Stimulated activated CD4-positive, alpha-beta T cell treated with anti-CD3 and anti-CD28 coated beads, Interleukin-15, amount 100 ng/mL, for 1 hour (primary cell): ENCODE results near the gene ZBBX.
A peak's percentile ranks its signal among the peaks of the same experiment; 100 is the strongest.
"Not testable (repeated sequence)": the region's sequence is repeated elsewhere in the genome, so short reads cannot be mapped to it uniquely, and the experiment has no call there.

Experiments used
- DNase-seq, 2 donors: peaks; one replicate each; pipeline ENCODE4 v3.0.0-alpha.2; 2020; ENCODE audit warnings: low read depth in 1 of 2, low spot score in 1 of 2

The ZBBX gene

GRCh38 chr3:167380004-167380689 is at the start of gene ZBBX:
Gene ZBBX, minus strand, starts transcription at chr3:167380297. Its CDS starts 7,396 bp downstream, at chr3:167372901.
- peak; percentile 53 to 74 for DNase-seq

- not testable (repeated sequence) for DNase-seq
These were observed 46.9 kb upstream of the ZBBX start for GRCh38 chr3:167426962-167427361.

DNA sequence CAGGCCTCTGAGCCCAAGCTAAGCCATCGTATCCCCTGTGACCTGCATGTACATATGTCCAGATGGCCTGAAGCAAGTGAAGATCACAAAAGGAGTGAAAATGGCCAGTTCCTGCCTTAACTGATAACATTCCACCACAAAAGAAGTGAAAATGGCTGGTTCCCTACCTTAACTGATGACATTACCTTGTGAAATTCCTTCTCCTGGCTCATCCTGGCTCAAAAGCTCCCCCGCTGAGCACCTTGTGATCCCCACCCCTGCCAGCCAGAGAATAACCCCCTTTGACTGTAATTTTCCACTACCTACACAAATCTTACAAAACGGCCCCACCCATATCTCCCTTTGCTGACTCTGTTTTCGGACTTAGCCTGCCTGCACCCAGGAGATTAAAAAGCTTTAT is 42.3 kb upstream of the ZBBX start:
- DNase-seq: not testable (repeated sequence)

DNA sequence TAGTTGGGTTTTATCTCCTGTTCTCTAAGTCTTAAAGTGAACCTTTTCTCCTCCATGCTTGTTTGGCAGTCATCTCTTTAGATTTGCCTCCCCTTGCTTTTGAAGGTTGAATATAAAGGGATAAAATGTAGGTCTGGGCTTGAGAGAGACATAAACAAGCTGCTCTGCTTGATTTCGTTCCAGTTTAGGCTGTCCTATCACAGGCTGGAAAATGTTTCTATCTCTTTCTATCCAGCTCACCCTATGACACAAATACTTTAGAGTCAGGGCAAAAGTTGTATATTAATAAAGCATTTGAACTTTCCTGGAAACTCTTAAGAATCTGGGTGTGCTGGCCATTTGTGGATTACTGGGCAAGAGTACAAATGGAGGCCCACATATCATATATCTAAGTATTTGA is 29.5 kb upstream of the ZBBX start:
- no peak for DNase-seq

DNA sequence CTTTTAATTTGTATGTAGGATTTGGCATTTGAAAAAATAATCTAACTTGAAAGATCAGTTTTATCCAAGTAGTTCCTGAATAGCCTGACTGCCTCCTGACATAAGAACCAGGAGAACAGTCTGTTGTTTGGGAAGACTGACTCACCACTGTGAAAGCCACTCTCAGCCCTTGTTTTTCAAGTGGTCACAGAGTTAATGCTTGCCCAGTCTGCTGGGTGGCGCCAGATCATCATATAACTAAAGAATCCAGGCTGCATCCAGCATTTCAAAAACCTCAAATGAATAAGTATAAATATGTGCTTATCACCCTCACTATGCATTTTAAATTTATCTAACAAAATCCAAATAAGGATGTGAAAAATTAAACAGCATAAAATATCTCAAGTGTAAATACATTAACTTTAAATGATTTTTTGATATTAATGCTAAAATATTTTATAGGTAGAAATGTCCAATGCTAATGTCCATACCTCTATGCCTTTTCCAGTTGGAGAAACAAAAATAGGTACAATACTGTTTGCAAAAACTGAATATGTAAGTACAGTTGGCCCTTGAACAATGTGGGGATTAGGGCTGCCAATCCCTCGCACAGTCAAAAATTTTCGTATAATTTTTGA is 26.9 kb upstream of the ZBBX start:
- no peak for DNase-seq

GRCh38 chr3:167397826-167398225 is 17.7 kb upstream of the ZBBX start:
- no peak for DNase-seq

DNA sequence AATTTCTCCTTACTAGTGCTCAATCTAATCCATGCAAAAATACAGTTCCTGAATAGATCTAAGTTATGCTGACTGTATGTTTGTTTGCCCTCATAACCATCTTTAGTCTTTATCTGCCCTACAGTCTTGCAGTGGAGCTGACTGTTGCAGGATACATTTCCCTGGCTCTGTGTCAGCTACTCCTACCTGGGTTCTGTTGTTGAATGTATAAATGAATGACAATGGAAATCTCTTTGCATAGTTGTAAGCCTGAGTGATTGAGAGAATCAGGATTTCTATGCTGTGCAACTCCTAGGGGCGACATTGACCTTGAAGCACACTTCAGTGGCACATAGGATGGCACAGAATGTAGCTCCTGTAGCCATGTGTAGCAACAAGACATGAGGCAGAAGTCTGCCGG is 16.0 kb upstream of the ZBBX start:
- no peak for DNase-seq

- no peak for DNase-seq
These were observed 13.9 kb upstream of the ZBBX start for GRCh38 chr3:167394003-167394402.

GRCh38 chr3:167382155-167382554 is 2.1 kb upstream of the ZBBX start:
- DNase-seq: no peak

- DNase-seq: no peak
These were observed 4.6 kb downstream of the ZBBX start for GRCh38 chr3:167375478-167375877.

DNA sequence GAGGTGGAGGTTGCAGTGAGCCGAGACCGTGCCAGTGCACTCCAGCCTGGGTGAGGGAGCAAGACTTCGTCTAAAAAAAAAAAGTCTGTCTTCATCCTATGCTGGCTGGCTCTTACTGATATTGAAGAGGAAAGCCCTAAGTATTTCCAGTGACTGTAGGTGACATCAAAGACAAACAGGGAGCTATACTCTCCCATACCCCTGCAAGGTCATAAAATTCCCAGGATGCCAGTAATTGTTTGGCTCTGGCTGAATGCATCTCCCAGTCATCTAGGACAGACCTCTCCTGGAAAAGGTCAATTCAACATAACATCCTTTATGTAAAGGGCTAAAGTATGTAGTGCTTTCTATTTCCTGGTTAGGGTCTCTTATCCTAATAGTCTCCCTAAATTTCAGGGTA is 8.0 kb downstream of the ZBBX start:
- no peak for DNase-seq

DNA sequence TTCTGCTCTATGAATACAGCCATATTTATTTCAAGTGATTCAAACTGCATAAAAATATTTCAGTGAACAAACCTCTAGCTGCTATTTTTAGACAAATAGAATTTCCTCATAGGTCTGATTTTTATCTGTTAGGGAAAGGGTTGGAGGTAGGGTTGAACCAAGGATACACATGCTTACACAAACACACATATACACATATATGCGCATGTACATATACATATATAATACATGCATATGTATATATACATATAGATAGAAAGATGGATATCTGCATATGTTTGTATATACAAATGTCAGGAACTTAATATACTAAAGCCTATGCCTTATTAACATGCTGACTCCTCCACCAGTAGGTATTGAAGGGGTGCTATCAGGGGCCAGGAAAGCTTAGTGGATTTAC is 18.1 kb downstream of the ZBBX start:
- DNase-seq: no peak

DNA sequence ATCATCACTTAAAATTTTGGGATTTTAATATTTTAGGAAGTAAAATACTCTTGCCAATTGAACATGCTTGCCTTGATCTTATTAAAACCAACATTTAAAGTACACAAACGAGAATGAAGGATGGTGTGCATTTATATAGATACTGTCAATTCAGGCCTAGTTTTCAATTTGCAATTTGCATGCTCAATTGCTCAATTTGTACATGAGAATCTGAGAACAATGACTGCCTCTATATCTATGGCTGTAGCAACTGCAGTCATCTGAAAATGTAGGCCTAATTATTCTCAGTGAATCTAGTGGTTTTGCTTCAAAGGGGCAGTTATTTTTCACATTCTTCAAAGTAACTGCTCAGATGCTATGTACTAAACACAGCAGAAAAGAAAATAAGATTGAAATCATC is 18.8 kb downstream of the ZBBX start:
- DNase-seq: no peak

GRCh38 chr3:167355446-167355845 is 24.7 kb downstream of the ZBBX start:
- no peak for DNase-seq

GRCh38 chr3:167354751-167355150 is 25.3 kb downstream of the ZBBX start:
- no peak for DNase-seq

DNA sequence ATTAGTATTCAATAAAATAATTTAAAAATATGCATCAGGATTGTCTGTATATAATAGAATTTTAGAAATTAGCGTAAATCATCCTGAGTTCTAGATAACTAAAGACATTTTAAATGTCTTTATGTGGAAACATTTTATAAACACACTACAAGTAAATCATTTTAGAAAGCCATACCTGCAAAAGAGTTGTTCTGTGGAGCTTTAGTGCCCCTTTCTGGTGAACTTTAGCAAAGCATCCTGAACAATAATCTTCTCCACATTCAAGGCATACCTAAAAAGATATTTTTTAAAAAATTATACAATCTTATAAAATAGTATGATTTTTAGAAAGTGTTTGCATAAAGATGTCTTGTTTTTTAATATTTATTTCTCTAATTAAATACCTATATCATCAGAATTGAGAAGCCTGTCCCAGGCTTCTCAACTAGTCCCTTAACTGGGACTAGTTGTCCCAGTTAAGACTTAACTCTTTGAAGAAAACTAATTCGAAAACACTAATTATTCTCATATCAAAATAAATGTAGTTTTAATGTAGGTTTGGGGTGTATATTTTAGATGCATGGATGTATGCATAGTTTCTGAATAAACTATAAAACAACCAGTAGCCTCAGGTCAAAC is 29.7 kb downstream of the ZBBX start:
- no peak for DNase-seq

DNA sequence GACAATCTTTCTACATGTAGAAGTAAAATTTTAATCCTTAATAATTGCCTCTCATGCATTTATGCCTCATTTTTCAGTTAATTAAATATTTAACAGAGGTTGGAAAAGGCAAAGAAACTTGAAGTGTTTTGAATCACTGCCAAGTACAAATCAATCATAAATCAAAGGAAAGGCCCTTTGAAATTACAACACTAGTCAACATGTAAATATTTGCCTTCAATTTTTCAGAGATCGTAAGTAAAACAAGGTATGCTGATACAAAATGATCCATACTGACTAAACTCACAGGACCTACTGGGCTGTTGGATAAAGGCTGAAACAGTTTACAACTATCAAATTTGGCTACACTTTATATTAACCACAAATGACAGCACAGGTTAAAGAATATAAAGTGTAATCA is 33.9 kb downstream of the ZBBX start:
- no peak for DNase-seq

DNA sequence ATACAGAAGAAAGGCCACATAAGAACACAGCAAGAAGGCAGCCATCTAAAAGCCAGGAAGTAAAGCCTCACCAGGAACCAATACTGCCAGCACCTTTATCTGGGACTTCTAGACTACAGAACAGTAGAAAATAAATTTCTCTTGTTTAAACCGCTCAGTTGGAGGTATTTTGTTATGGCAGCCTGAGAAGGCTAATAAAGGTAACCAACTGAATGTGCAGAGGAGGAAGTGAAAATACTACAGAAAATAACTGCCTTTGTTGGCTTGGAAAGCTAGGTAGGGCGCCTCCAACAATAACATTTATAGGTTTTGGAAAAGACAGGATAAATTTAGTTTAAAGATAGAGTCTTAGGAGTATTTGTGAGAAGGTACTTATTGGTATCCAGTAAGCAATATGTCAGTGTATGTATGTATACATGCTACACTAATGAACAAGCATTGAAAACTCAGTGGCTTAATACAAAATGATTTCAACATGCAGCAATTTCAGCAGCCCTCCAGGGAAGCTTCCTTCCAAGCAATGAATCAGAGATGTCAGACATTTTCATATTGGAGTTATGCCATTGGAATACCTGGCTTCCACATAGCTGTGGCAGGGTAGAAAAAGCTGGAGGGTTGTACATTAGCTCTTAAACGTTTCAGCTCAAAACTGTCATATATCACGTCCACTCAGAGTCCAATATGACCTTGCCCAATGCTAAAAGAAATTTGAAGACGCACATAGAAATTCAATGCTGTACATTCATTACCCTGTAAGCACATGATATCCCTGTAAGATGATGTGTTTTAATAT is 48.9 kb downstream of the ZBBX start:
- no peak for DNase-seq

DNA sequence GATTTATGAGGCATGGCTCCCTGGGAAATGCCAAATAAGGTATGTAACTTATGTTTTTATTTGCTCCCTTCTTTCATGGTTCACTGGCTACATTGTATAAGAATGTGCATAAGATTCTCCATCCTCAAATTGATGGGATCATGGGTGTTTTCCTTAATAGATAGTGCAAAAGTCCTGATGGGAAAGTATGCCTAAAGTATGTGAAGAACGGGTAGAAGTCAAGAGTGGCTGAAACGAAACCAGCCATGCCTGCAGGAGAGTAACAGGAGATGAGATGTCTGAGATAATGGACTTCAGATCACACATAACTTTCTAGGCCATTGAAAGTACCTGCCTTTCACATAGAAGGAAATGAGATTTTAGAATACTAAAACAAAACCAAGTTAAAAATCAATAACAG is 56.5 kb downstream of the ZBBX start:
- DNase-seq: no peak

DNA sequence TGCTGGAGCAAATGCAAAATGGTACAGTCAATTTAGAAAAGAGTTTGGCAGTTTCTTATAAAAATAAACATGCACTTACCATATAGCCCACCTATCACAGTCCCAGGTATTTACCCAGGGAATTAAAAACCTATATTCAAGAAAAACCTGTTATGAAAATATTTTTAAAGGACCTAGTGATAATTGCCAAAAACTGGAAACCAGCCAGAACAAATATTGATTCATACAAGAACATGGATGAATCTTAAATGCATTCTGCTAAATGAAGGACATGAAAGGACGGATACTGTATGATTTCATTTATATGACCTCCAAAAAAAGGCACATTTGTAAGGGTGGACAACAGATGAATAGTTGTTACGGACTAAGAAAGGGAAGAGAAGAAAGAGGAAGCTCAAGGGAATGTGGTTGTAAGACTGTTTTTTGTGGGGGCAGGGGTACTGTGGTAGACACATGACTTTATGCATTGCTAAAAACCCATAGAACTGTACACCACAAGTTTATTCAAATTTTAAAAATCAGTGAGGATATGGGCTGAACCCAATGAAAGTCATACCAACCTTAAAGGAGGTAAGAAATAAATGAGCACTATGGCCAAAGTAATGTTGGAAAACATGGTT is 61.0 kb downstream of the ZBBX start:
- no peak for DNase-seq

GRCh38 chr3:167318306-167318705 is 61.8 kb downstream of the ZBBX start:
- DNase-seq: no peak
